SJSA1 (cell line): ENCODE results near the gene RTP4. TPM values are rescaled to one million over a fixed set of nuclear protein-coding genes. Genes with fewer than 3 reads are reported as not detected.
A peak's percentile ranks its signal among the peaks of the same experiment; 100 is the strongest.
"Not testable (repeated sequence)": the region's sequence is repeated elsewhere in the genome, so short reads cannot be mapped to it uniquely, and the experiment has no call there.

Source experiments
- DNase-seq, 2 experiments: peaks; one replicate each; pipeline ENCODE4 v3.0.0-alpha.2; 2015 to 2020; ENCODE audit warnings: low spot score in 2 of 2, low read depth in 1 of 2
- H3K27ac ChIP-seq: fragments of 250-450 bp; sonication (Bioruptor Pico); 2 replicates; pipeline ENCODE4 v1.5.1; 2020; ENCODE audit warnings: mild to moderate bottlenecking, moderate library complexity
- H3K27me3 ChIP-seq: fragments of 250-450 bp; sonication (Bioruptor Pico); replicated peaks from 2 replicates; pipeline ENCODE4 v1.5.1; 2020; ENCODE audit warnings: mild to moderate bottlenecking, moderate library complexity
- H3K36me3 ChIP-seq: fragments of 250-450 bp; sonication (Bioruptor Pico); 2 replicates; pipeline ENCODE4 v1.5.1; 2020; ENCODE audit warnings: mild to moderate bottlenecking
- H3K4me1 ChIP-seq: fragments of 250-450 bp; sonication (Bioruptor Pico); replicated peaks from 2 replicates; pipeline ENCODE4 v1.6.1; 2021; ENCODE audit warnings: mild to moderate bottlenecking
- H3K4me3 ChIP-seq: fragments of 250-450 bp; sonication (Bioruptor Pico); 2 replicates; pipeline ENCODE4 v1.5.1; 2020; ENCODE audit warnings: mild to moderate bottlenecking
- H3K9me3 ChIP-seq: fragments of 250-450 bp; sonication (Bioruptor Pico); replicated peaks from 2 replicates; pipeline ENCODE4 v1.5.1; 2020; ENCODE audit warnings: mild to moderate bottlenecking
- total RNA-seq: library from RNA; depleted of rRNA; stranded (reverse); fragments of >200 nt; shearing (Covaris generic); gene quantifications from 2 replicates; pipeline ENCODE4 v1.2.3, GENCODE V29; 2014; rRNA removed

Gene RTP4
- total RNA-seq, 1 experiment from 2014 or later, result 2.2 TPM

DNA sequence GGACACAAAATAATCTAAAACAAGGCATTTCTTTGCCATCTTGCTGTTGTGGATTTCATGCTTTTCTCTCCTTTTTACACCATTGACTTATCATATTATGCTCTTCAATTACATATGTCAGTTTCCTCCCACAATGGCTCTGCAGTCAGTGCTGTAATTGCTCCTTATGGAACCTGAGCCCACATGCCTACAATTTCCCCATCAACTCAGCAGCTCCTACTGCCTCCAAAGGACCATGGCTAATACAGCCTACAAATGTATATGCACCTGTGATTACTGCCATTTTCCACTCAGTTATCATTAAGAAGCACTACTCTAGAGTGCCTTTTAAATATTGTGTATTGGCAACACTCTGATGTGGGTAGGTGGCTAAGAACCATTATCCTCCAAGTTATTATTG is 30.8 kb downstream of the RTP4 start:
- H3K4me1 ChIP-seq, result peaks cover 18% of the 10 kb centered on the region
- no peaks in the 10 kb centered on the region for H3K36me3 ChIP-seq
- H3K9me3 ChIP-seq, result no peaks in the 10 kb centered on the region
- no peak overlapping the region for H3K4me3 ChIP-seq
- H3K27me3 ChIP-seq, result no peaks in the 10 kb centered on the region; the same call in 1 of the 2 replicates
- no peak for DNase-seq
- H3K27ac ChIP-seq, result no peak overlapping the region

DNA sequence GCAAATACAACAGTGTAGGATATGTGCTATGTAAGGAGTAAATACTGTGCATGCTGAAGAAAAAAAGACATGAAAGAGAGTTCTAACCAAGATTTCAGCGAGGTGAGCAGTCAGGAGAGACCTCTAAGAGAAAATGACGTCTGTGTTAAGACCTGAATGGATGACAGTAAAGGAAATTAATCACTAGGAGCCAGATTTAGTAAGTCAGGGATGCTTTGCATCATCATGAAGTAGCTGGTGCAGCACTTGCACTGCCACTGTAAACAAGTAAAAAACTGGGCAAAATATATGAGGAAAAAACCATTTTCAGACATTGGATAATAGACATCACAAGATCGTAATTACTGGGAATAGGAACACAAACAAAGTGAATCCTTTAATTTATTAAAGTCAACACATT is 32.6 kb downstream of the RTP4 start:
- Histone ChIP-seq H3K27me3 (no peaks in the 10 kb centered on the region), H3K4me3 (no peak overlapping the region), H3K4me1 (peaks cover 23% of the 10 kb centered on the region), H3K9me3 (no peaks in the 10 kb centered on the region), H3K27ac (no peak overlapping the region), H3K36me3 (no peaks in the 10 kb centered on the region)
- no peak for DNase-seq

GRCh38 chr3:187401856-187402255 is 33.7 kb downstream of the RTP4 start:
- Histone ChIP-seq H3K4me1 (peaks cover 16% of the 10 kb centered on the region), H3K4me3 (no peak overlapping the region), H3K27ac (no peak overlapping the region), H3K36me3 (no peaks in the 10 kb centered on the region), H3K27me3 (no peaks in the 10 kb centered on the region), H3K9me3 (no peaks in the 10 kb centered on the region)
- DNase-seq, result no peak

- Histone ChIP-seq H3K4me3 (no peak overlapping the region), H3K4me1 (peaks cover 16% of the 10 kb centered on the region), H3K36me3 (no peaks in the 10 kb centered on the region), H3K27me3 (no peaks in the 10 kb centered on the region), H3K9me3 (no peaks in the 10 kb centered on the region), H3K27ac (peak overlapping the region; percentile 87)
- DNase-seq, result peak; percentile 75 to 89
These were observed 35.6 kb downstream of the RTP4 start for GRCh38 chr3:187403768-187404288.

GRCh38 chr3:187406927-187407326 is 38.7 kb downstream of the RTP4 start:
- Histone ChIP-seq H3K4me1 (peaks cover 16% of the 10 kb centered on the region), H3K36me3 (no peaks in the 10 kb centered on the region), H3K4me3 (no peak overlapping the region), H3K27me3 (no peaks in the 10 kb centered on the region), H3K27ac (no peak overlapping the region), H3K9me3 (no peaks in the 10 kb centered on the region)
- no peak for DNase-seq

DNA sequence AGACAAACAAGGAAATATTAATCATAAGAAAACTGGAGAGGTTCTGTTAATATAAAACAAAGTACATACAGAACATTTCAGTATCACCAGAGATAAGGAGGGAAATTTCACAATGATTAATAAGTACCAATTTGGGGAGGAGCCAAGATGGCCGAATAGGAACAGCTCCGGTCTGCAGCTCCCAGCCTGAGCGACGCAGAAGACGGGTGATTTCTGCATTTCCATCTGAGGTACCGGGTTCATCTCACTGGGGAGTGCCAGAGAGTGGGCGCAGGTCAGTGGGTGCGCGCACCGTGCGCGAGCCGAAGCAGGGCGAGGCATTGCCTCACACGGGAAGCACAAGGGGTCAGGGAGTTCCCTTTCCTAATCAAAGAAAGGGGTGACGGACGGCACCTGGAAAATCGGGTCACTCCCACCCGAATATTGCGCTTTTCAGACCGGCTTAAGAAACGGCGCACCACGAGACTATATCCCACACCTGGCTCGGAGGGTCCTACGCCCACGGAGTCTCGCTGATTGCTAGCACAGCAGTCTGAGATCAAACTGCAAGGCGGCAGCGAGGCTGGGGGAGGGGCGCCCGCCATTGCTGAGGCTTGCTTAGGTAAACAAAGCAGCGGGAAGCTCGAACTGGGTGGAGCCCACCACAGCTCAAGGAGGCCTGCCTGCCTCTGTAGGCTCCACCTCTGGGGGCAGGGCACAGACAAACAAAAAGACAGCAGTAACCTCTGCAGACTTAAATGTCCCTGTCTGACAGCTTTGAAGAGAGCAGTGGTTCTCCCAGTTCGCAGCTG is 44.0 kb downstream of the RTP4 start:
- not testable (repeated sequence) for H3K27ac ChIP-seq, H3K9me3 ChIP-seq, DNase-seq, H3K4me3 ChIP-seq, H3K4me1 ChIP-seq, H3K36me3 ChIP-seq, H3K27me3 ChIP-seq

Other genes with a start within 250 kb of the RTP4 start
- 29.4 and 55.7 TPM in 2 replicates for gene RPL39L, start 228.9 kb upstream of the RTP4 start, total RNA-seq
- not detected in 2 replicates for gene RTP1, start 170.9 kb upstream of the RTP4 start, total RNA-seq
- 2.1 and 2.3 TPM in 2 replicates for gene MASP1, start 76.6 kb upstream of the RTP4 start, total RNA-seq